Lung microvascular endothelial cell (primary cell): ENCODE results near the gene SAMD11. TPM values are rescaled to one million over a fixed set of nuclear protein-coding genes. Genes with fewer than 3 reads are reported as not detected.
"Not testable (repeated sequence)": the region's sequence is repeated elsewhere in the genome, so short reads cannot be mapped to it uniquely, and the experiment has no call there.

Experiments used
- DNase-seq, 2 donors: peaks; one replicate each; pipeline versions ENCODE4 v3.0.0 to v3.0.0-alpha.2; 2010; ENCODE audit warnings: low read depth in 2 of 2
- total RNA-seq: library from RNA; depleted of rRNA; stranded (reverse); fragments of >200 nt; gene quantifications from 2 replicates; pipeline ENCODE4 v1.2.1, GENCODE V29; 2014

Gene SAMD11
- total RNA-seq = not detected in 2 replicates

GRCh38 chr1:923131-923990, at the start of gene SAMD11:
TSS of gene SAMD11 (plus strand) at chr1:923923. CDS start at chr1:924432, 509 bp downstream.
- DNase-seq = peak; percentile 83 to 86

- not testable (repeated sequence) for DNase-seq
These were observed 47.1 kb upstream of the SAMD11 start for GRCh38 chr1:876428-877208.

- not testable (repeated sequence) for DNase-seq
These were observed 46.3 kb upstream of the SAMD11 start for GRCh38 chr1:877209-877986.

GRCh38 chr1:880511-880910, 43.2 kb upstream of the SAMD11 start:
- DNase-seq = not testable (repeated sequence)

- not testable (repeated sequence) for DNase-seq
These were observed 42.8 kb upstream of the SAMD11 start for GRCh38 chr1:880915-881314.

DNA sequence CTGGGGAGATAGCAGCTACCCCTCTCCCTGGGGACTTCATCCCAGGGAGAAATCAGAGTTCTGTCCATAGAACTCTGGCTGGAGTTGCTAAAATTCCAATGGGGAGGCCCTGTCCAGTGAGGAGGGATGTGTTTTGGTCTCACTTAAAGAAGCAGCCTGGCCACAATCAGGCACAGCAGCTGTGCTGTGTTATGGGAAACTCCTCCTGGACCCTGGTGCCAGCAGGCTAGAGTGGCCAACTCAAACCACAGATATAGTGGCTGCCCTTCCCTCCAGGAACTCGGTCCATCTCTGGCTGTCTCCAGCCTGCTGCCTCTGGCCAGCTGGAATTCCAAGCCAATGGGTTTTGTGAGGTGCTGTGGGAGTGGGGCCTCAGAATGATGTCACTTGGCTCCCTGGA, 37.4 kb upstream of the SAMD11 start:
- DNase-seq = no peak

DNA sequence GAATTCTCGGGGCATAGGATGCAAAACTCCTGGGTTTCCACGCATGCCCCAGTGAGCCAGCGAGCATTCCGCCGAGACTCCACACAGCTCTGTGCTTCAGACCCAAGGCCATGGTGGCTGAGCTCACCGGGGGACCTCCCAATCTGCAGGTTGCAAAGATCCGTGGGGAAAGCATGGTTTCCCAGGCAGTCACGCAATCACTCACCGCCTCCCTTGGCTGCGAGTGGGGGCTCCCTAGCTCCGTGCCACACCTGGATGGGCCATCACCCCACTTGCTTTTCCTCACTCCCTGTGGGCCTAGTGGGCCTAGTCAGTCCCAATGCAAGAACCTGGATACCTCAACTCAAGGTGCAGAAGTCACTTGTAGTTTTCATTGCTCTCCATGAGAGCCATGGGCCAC, 37.0 kb upstream of the SAMD11 start:
- DNase-seq = no peak

GRCh38 chr1:888297-888696, 35.4 kb upstream of the SAMD11 start:
- no peak for DNase-seq

- DNase-seq = not testable (repeated sequence)
These were observed 33.9 kb upstream of the SAMD11 start for GRCh38 chr1:889774-890173.

DNA sequence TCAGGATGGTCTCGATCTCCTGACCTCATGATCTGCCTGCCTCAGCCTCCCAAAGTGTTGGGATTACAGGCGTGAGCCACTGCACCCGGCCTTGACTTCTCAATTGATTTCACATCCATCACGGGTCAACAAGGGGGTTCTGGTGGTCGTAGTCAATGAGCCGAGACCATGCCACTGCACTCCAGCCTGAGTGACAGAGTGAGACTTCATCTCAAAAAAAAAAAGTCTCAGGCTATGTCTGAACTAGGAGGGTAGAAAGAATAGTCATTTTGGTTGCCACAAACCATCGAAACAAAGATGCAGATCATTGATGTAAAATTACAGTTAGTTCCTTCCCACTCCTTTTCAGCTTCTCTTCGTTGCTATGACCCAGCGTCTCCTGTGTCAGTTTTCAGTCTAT, 33.5 kb upstream of the SAMD11 start:
- DNase-seq = not testable (repeated sequence)

- DNase-seq = no peak
These were observed 33.1 kb upstream of the SAMD11 start for GRCh38 chr1:890661-891060.

- DNase-seq = no peak
These were observed 26.5 kb upstream of the SAMD11 start for GRCh38 chr1:897226-897625.

- not testable (repeated sequence) for DNase-seq
These were observed 25.8 kb upstream of the SAMD11 start for GRCh38 chr1:897951-898350.

DNA sequence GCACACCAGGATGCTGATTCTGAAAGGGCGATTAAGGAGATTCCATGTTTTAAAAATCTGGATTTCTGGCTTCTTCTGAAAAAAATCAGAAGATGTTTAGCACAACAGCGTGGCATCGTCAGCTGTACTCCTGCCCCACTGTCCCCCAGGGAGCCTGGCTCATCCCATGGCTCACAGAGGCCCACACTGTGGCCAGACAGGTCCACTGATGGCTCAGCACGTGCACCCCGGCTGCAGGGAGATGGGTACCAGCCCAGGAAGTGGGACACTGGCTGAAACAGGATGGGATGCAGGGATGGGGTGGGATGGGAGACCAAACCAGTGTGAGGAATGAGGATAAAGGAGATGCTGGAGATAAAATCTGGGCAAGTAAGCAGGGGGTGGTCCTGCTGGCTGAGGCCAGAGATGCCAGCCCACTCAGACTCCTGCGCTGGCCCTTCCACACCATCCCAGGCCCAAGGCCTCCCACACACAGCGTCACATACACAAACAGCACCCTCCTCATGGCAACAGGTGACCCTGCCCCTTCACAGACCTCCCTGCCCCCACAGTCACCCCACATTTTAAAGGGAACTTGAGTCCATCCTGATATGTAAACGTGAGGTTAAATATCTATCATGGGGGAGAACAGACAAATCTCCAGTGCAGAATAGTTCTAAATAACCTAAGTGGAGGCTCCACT, 23.9 kb upstream of the SAMD11 start:
- DNase-seq = no peak

DNA sequence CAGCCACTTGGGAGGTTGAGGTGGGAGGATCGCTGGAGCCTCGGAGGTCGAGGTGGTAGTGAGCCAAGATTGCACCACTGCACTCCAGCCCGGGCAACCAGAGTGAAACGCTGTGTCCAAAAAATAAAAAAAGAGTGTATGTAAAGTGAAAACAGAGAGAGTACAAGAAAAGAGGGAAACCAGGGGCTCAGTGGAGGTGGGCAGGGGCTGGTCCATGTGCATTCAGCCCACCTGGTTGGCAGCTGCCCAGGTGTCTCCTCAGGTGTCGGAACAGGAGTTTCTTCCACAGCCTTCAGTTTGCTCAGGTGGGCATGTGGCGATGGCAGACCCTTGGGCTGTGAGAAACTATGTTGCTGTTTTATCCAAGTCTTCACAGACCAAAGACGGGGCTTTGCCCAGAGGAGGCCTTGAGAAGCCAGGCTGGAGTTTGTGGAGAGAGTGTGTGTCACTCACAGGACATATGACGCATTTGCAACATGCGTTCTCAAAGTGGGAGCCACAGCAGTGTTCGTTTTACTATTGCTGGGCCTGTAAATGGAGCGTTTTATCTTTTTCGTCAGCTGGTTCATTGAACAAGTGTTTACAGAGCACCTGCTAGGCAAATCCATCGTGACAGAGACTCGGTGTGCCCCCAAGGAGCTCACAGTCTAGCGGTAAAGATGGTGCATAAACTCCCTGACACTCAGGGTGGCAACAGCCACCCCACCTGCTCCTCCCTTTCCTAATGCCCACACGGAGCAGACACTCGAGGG, 22.4 kb upstream of the SAMD11 start:
- no peak for DNase-seq

DNA sequence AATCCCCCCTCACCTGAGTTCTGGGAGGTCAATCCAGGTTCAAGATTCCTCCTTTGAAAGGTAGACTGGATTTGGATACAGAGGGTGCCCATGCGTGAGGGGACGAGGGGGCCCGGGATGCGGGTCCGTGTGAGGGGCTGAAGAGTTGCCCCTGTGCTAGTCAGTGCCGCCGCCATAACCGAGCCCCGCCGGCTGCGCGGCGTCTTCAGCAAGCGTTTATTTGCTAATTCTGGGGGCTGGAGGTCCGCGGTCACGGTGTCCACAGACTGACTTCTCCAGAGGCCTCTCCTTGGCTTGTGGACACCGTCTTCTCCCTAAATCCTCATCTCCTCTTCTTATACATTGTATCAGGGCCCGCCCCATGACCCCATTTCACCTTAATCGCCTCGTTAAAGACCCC, 20.9 kb upstream of the SAMD11 start:
- DNase-seq = no peak

DNA sequence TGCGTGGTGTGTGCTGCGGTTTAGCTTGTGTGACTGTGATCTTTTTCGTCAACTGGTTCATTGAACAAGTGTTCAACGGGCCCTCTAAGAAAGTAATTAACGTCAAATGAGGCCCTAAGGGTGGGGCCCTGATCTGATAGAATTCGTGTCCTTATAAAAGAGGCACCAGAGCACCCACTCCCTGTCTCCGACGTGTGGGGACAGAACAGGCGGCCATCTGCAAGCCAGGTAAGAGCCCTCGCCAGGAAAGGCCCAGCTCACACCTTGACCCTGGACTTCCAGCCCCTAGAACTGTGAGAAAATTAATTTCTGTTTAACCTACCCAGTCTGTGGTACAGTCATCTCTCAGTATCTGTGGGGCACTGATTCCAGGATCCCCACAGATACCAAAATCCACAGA, 20.4 kb upstream of the SAMD11 start:
- no peak for DNase-seq

GRCh38 chr1:903721-904271, 19.9 kb upstream of the SAMD11 start:
- peak in 1 of 2 donors; percentile 0 for DNase-seq

GRCh38 chr1:904310-904950, 19.3 kb upstream of the SAMD11 start:
- DNase-seq = peak; percentile 71 to 79
